HCT116 (cell line): Measurements from ENCODE around the gene SUPT3H. TPM values are rescaled to one million over a fixed set of nuclear protein-coding genes. Genes with fewer than 3 reads are reported as not detected.
"Not testable (repeated sequence)": the region's sequence is repeated elsewhere in the genome, so short reads cannot be mapped to it uniquely, and the experiment has no call there.

ENCODE experiments used
- ATAC-seq: fragments of 200-7000 bp; cut with Tn5 transposase; 2 replicates; pipeline ENCODE4 v1.9.1; 2020; ENCODE audit warnings: mild to moderate bottlenecking, moderate library complexity
- BruUV-seq: library from RNA; stranded (reverse); fragments of 400-500 nt; replicated peaks from 2 replicates; lab custom pipeline; 2021; lab: Mats Ljungman, UMichigan
- CTCF ChIA-PET: fragments of 300-600 bp; sonication (Branson Sonifier 250); formaldehyde crosslinking; loops from one replicate; lab custom pipeline; 2021; ENCODE audit warnings: antibody characterized with exemption; lab: Charles Lee
- POLR2A ChIA-PET: fragments of 300-600, 350-600 bp; sonication (Branson Sonifier 250); formaldehyde crosslinking; loops from one replicate; lab custom pipeline; 2021; ENCODE audit warnings: antibody characterized with exemption; lab: Charles Lee
- RAD21 ChIA-PET, 2 experiments: fragments of 300-600 bp; sonication (Branson Sonifier 250); formaldehyde crosslinking; loops; one replicate each; lab custom pipeline; 2023; ENCODE audit warnings: low total read pairs in 2 of 2; ENCODE audit not compliant: uncharacterized antibody in 2 of 2, unreplicated experiment in 2 of 2, low non-redundant PET in 1 of 2; lab: Charles Lee
- DNase-seq: peaks from one replicate; pipeline ENCODE4 v3.0.0-alpha.2; 2010; ENCODE audit warnings: low read depth, low spot score
- H2AFZ ChIP-seq: fragments of 200-600 bp; shearing (Covaris generic), sonication (generic); 2 replicates; pipeline ENCODE4 v1.6.1; 2017; ENCODE audit warnings: low read depth, mixed run types, mixed read lengths, antibody characterized with exemption, low read length; ENCODE audit not compliant: poor library complexity, severe bottlenecking
- H3K27ac ChIP-seq: 2 replicates; pipeline ENCODE4 v1.5.1; 2012; ENCODE audit warnings: low read depth, low read length
- H3K27me3 ChIP-seq: fragments of 200-600 bp; sonication (generic); 2 replicates; pipeline ENCODE4 v1.6.1; 2016; ENCODE audit warnings: mixed run types, low read length, mixed read lengths; ENCODE audit not compliant: insufficient read depth
- H3K36me3 ChIP-seq, 2 experiments: fragments of 200-500 bp in 1 of 2; fragments of 200-600 bp in 1 of 2; sonication (Bioruptor generic) in 1 of 2; sonication (generic) in 1 of 2; 2 replicates each; pipeline versions ENCODE4 v1.5.1 to v1.6.1; 2014 to 2016; ENCODE audit warnings: low read length in 2 of 2, inconsistent platforms in 1 of 2, mixed read lengths in 1 of 2, mixed run types in 1 of 2; ENCODE audit not compliant: insufficient read depth in 2 of 2, control insufficient read depth in 1 of 2
- H3K4me1 ChIP-seq, 2 experiments: fragments of 200-600 bp in 1 of 2; sonication (generic) in 1 of 2; 2 replicates each; pipeline versions ENCODE4 v1.5.1 to v1.6.1; 2012 to 2017; ENCODE audit warnings: low read length in 2 of 2, inconsistent platforms in 1 of 2, mild to moderate bottlenecking in 1 of 2, mixed read lengths in 1 of 2, mixed run types in 1 of 2, moderate library complexity in 1 of 2; ENCODE audit not compliant: insufficient read depth in 2 of 2, control insufficient read depth in 1 of 2
- H3K4me2 ChIP-seq: fragments of 200-600 bp; sonication (generic); 2 replicates; pipeline ENCODE4 v1.6.1; 2017; ENCODE audit warnings: mixed run types, low read length, mixed read lengths
- H3K4me3 ChIP-seq, 2 experiments: fragments of 200-600 bp in 1 of 2; sonication (generic) in 1 of 2; replicated peaks in 1 of 2; 2 replicates each; pipeline ENCODE4 v1.5.1; 2011 to 2016; ENCODE audit warnings: low read length in 2 of 2, control low read depth in 1 of 2, low read depth in 1 of 2, mild to moderate bottlenecking in 1 of 2, mixed read lengths in 1 of 2, mixed run types in 1 of 2
- H3K79me2 ChIP-seq: fragments of 200-600 bp; sonication (generic); 2 replicates; pipeline ENCODE4 v1.6.1; 2017; ENCODE audit warnings: mild to moderate bottlenecking, mixed run types, low read length, moderate library complexity, mixed read lengths; ENCODE audit not compliant: insufficient read depth
- H3K9ac ChIP-seq: fragments of 200-600 bp; sonication (generic); 2 replicates; pipeline ENCODE4 v1.6.1; 2016; ENCODE audit warnings: low read length, mixed read lengths
- H3K9me2 ChIP-seq: fragments of 200-600 bp; sonication (generic), shearing (Covaris generic); 2 replicates; pipeline ENCODE4 v1.6.1; 2017; ENCODE audit warnings: mixed run types, mild to moderate bottlenecking, moderate library complexity; ENCODE audit not compliant: insufficient read depth
- H3K9me3 ChIP-seq, 2 experiments: fragments of 200-500 bp in 1 of 2; fragments of 200-600 bp in 1 of 2; sonication (Bioruptor generic) in 1 of 2; sonication (generic) in 1 of 2; 2 replicates each; pipeline ENCODE4 v1.6.1; 2014 to 2017; ENCODE audit warnings: low read length in 2 of 2, mixed read lengths in 2 of 2, inconsistent platforms in 1 of 2, low read depth in 1 of 2, mild to moderate bottlenecking in 1 of 2, mixed run types in 1 of 2, moderate library complexity in 1 of 2; ENCODE audit not compliant: control insufficient read depth in 1 of 2, insufficient read depth in 1 of 2
- H4K20me1 ChIP-seq: fragments of 200-600 bp; sonication (generic), shearing (Covaris generic); 2 replicates; pipeline ENCODE4 v1.6.1; 2017; ENCODE audit warnings: mixed run types, mild to moderate bottlenecking, moderate library complexity; ENCODE audit not compliant: insufficient read depth
- CBX3 ChIP-seq: IDR thresholded peaks from 2 replicates; pipeline ENCODE4 v1.6.1; 2012; ENCODE audit warnings: low read depth
- CEBPB ChIP-seq: IDR thresholded peaks from 2 replicates; pipeline ENCODE4 v1.6.1; 2012; ENCODE audit warnings: low read depth
- EGR1 ChIP-seq: IDR thresholded peaks from 2 replicates; pipeline ENCODE4 v1.6.1; 2012; ENCODE audit warnings: low read depth
- ELF1 ChIP-seq: IDR thresholded peaks from 2 replicates; pipeline ENCODE4 v1.6.1; 2012; ENCODE audit warnings: low read depth, borderline replicate concordance
- EZH2 ChIP-seq: fragments of 200-600 bp; sonication (generic); IDR thresholded peaks from 2 replicates; pipeline ENCODE4 v1.6.1; 2017; ENCODE audit warnings: antibody characterized with exemption, mixed run types
- EZH2phosphoT487 ChIP-seq: fragments of 200-600 bp; IDR thresholded peaks from 2 replicates; pipeline ENCODE4 v1.6.1; 2018; ENCODE audit warnings: antibody characterized with exemption, borderline replicate concordance
- FOSL1 ChIP-seq: IDR thresholded peaks from 2 replicates; pipeline ENCODE4 v1.6.1; 2012; ENCODE audit warnings: low read depth
- POLR2A ChIP-seq: IDR thresholded peaks from 2 replicates; pipeline ENCODE4 v1.7.0; 2011; ENCODE audit warnings: borderline replicate concordance; ENCODE audit not compliant: insufficient read depth, insufficient read length; ENCODE audit errors: extremely low read depth
- RAD21 ChIP-seq: IDR thresholded peaks from 2 replicates; pipeline ENCODE4 v1.6.1; 2012; ENCODE audit warnings: low read depth, mild to moderate bottlenecking
- SP1 ChIP-seq: IDR thresholded peaks from 2 replicates; pipeline ENCODE4 v1.6.1; 2012; ENCODE audit warnings: low read depth
- SRF ChIP-seq: IDR thresholded peaks from 2 replicates; pipeline ENCODE4 v1.6.1; 2012; ENCODE audit warnings: low read depth
- TCF7L2 ChIP-seq: IDR thresholded peaks from 2 replicates; pipeline ENCODE4 v1.7.0; 2011; ENCODE audit warnings: borderline replicate concordance, inconsistent platforms; ENCODE audit not compliant: insufficient read depth, insufficient read length; ENCODE audit errors: extremely low read depth
- YY1 ChIP-seq: IDR thresholded peaks from 2 replicates; pipeline ENCODE4 v1.6.1; 2011; ENCODE audit warnings: low read length, low read depth, moderate library complexity, mild to moderate bottlenecking; ENCODE audit not compliant: insufficient replicate concordance; ENCODE audit errors: extremely low read depth
- intact Hi-C: fragments of 100-400 bp; cut with micrococcal nuclease; formaldehyde crosslinking; loops from 2 replicates; pipeline ENCODE4 v1.10.0; 2022
- total RNA-seq: library from RNA; stranded (reverse); gene quantifications from one replicate; pipeline ENCODE4 v1.2.1, GENCODE V29; 2021; ENCODE audit not compliant: unreplicated experiment
- TF ChIP-seq, protein P1 (sequence below), 3 experiments: fragments of 200-600 bp in 1 of 3; sonication (generic) in 1 of 3; IDR thresholded peaks in 2 of 3; conservative IDR thresholded peaks in 1 of 3; 2 replicates each; pipeline ENCODE4 v1.5.1; 2012 to 2017; ENCODE audit warnings: low read depth in 2 of 3, low read length in 2 of 3, antibody characterized with exemption in 1 of 3, borderline replicate concordance in 1 of 3, control low read depth in 1 of 3, mild to moderate bottlenecking in 1 of 3, mixed read lengths in 1 of 3, mixed run types in 1 of 3, moderate library complexity in 1 of 3; ENCODE audit not compliant: insufficient read depth in 1 of 3
- TF ChIP-seq, protein P2 (sequence below): IDR thresholded peaks from 2 replicates; pipeline ENCODE4 v1.6.1; 2012; ENCODE audit warnings: low read depth

SUPT3H gene
- total RNA-seq, 1 experiment from 2014 or later, result 7.4 TPM

DNA sequence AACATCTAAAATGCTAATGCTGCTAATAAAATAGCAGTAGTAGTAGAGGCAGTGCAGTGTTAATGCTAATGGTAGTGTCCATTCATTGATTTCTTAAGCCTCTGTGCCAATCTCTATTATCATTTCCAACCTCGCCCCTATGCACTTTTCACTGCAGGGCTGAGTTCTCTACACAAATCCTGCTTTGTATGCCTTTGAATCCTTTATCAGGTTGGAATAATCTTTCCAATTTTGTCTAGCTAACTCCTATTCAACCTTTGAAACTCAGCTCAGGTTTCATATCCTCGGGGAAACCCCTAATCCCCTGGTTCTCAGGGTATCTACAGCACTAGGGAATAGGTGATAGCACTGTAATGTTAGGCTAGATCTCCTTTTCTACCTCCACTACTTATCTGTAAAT, 333.6 kb downstream of the SUPT3H start:
- no peaks in the 10 kb centered on the region for H3K9me3 ChIP-seq
- intact Hi-C loops, result no loop called here
- POLR2A ChIA-PET, result no interaction called here

DNA sequence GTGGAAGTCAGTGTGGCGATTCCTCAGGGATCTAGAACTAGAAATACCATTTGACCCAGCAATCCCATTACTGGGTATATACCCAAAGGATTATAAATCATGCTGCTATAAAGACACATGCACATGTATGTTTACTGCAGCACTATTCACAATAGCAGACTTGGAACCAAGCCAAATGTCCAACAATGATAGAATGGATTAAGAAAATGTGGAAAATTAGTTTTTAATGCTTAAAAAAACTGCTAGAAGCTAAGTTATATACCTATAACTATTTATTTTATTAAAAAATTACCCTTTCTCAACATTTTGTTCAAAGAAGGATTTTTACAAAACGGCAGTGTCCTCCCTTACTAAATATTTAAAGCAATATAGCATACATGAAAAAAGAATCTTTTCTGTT, 335.1 kb downstream of the SUPT3H start:
- BruUV-seq, CTCF ChIA-PET, H3K36me3 ChIP-seq, H3K4me3 ChIP-seq, POLR2A ChIA-PET, H3K9me2 ChIP-seq, RAD21 ChIA-PET, H3K27ac ChIP-seq, ATAC-seq, H3K9me3 ChIP-seq, H3K79me2 ChIP-seq, DNase-seq, intact Hi-C loops, H3K27me3 ChIP-seq, H3K4me2 ChIP-seq, H3K9ac ChIP-seq, H4K20me1 ChIP-seq, H2AFZ ChIP-seq: not testable (repeated sequence)
- peaks cover 18 to 30% of the 10 kb centered on the region in 2 experiments for H3K4me1 ChIP-seq

More for the DNA sequence above, 333.6 kb downstream of the SUPT3H start:
- BruUV-seq, result no TSS peak
- DNase-seq, result no peak
- H4K20me1 ChIP-seq, result no peaks in the 10 kb centered on the region
- no peaks in the 10 kb centered on the region for H3K36me3 ChIP-seq
- no peaks in the 10 kb centered on the region for H3K9me2 ChIP-seq
- H3K27me3 ChIP-seq, result no peaks in the 10 kb centered on the region
- peak overlapping the region; percentile 45; the same call in 1 of the 2 replicates for H3K27ac ChIP-seq
- H3K79me2 ChIP-seq, result no peaks in the 10 kb centered on the region
- no peak for TF ChIP-seq EZH2
- TF ChIP-seq FOSL1, result no peak
- TF ChIP-seq YY1, result no peak
- TF ChIP-seq CBX3, result no peak
- no peak for TF ChIP-seq TCF7L2
- TF ChIP-seq, protein P1, sequence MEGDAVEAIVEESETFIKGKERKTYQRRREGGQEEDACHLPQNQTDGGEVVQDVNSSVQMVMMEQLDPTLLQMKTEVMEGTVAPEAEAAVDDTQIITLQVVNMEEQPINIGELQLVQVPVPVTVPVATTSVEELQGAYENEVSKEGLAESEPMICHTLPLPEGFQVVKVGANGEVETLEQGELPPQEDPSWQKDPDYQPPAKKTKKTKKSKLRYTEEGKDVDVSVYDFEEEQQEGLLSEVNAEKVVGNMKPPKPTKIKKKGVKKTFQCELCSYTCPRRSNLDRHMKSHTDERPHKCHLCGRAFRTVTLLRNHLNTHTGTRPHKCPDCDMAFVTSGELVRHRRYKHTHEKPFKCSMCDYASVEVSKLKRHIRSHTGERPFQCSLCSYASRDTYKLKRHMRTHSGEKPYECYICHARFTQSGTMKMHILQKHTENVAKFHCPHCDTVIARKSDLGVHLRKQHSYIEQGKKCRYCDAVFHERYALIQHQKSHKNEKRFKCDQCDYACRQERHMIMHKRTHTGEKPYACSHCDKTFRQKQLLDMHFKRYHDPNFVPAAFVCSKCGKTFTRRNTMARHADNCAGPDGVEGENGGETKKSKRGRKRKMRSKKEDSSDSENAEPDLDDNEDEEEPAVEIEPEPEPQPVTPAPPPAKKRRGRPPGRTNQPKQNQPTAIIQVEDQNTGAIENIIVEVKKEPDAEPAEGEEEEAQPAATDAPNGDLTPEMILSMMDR (IDR thresholded peaks at IDR 0.05 in 2 of 3, conservative IDR thresholded peaks at IDR 0.05 in 1 of 3; ENCODE audit: borderline replicate concordance in 1 of 3, insufficient read depth in 1 of 3, low read depth in 2 of 3, low read length in 2 of 3), result no peak
- no peak for TF ChIP-seq EZH2phosphoT487
- no peak for TF ChIP-seq CEBPB
- TF ChIP-seq, protein P2, sequence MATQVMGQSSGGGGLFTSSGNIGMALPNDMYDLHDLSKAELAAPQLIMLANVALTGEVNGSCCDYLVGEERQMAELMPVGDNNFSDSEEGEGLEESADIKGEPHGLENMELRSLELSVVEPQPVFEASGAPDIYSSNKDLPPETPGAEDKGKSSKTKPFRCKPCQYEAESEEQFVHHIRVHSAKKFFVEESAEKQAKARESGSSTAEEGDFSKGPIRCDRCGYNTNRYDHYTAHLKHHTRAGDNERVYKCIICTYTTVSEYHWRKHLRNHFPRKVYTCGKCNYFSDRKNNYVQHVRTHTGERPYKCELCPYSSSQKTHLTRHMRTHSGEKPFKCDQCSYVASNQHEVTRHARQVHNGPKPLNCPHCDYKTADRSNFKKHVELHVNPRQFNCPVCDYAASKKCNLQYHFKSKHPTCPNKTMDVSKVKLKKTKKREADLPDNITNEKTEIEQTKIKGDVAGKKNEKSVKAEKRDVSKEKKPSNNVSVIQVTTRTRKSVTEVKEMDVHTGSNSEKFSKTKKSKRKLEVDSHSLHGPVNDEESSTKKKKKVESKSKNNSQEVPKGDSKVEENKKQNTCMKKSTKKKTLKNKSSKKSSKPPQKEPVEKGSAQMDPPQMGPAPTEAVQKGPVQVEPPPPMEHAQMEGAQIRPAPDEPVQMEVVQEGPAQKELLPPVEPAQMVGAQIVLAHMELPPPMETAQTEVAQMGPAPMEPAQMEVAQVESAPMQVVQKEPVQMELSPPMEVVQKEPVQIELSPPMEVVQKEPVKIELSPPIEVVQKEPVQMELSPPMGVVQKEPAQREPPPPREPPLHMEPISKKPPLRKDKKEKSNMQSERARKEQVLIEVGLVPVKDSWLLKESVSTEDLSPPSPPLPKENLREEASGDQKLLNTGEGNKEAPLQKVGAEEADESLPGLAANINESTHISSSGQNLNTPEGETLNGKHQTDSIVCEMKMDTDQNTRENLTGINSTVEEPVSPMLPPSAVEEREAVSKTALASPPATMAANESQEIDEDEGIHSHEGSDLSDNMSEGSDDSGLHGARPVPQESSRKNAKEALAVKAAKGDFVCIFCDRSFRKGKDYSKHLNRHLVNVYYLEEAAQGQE, result no peak
- TF ChIP-seq SP1, result no peak
- TF ChIP-seq RAD21, result no peak
- TF ChIP-seq EGR1, result no peak
- TF ChIP-seq POLR2A, result no peak
- TF ChIP-seq ELF1, result no peak
- no peak for TF ChIP-seq SRF
- no peak overlapping the region for H2AFZ ChIP-seq
- ChIA-PET RAD21 (no interaction called here), CTCF (no interaction called here)
- peak; percentile 34; the same call in 1 of the 2 replicates for ATAC-seq
- no peak overlapping the region for H3K9ac ChIP-seq
- H3K4me3 ChIP-seq, result no peak overlapping the region
- H3K4me2 ChIP-seq, result peak overlapping the region; percentile 63
- H3K4me1 ChIP-seq, result peaks cover 21 to 37% of the 10 kb centered on the region in 2 experiments
